GM19043 (cell line): ENCODE data around the gene TOM1L2.
"Not testable (repeated sequence)": the region's sequence is repeated elsewhere in the genome, so short reads cannot be mapped to it uniquely, and the experiment has no call there.

Source experiments
- ATAC-seq: cut with Tn5 transposase; IDR thresholded peaks from one replicate; pipeline ENCODE4 v1.9.1; 2021; ENCODE audit warnings: low read depth; ENCODE audit not compliant: unreplicated experiment

Gene TOM1L2

DNA sequence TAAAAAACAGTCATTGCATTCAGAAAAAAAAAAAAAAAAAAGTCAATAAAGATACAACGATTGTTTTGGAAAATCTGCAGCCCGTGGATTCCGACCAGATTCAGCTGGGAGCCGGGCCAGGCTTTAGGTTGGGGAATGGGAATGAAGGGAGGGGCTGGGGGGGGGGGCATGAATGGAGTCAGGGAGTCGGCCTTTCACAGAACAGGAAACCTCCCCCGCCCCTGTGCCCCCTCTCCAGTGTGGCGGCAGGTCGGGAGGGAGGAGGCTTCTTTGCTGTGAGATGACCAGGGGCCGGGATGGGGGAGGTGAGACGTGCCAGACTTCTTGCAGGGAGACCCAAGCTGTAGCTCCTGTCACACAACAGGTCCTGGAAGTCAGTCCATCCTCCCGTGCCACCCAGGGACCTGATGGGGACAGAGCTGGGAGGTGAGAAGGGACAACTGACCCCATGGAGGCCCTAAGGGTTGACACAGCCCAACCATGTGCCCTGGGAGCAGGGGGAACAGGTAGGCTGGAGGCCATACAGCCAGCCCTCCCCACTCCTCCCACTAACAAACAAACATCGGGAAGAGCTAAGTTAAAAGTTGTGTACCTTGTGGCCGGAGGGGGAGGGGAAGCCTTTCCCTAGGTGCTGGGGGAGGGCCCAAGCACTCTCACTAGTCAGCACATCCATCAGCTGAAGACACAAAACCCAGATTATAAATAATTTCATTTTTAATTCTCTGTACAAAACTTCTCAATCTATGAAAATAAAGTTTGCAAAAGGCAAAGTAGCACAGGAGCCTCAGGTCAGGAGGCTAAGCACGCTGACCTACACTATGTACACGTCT is 160.6 kb downstream of the TOM1L2 start:
- ATAC-seq = no peak

DNA sequence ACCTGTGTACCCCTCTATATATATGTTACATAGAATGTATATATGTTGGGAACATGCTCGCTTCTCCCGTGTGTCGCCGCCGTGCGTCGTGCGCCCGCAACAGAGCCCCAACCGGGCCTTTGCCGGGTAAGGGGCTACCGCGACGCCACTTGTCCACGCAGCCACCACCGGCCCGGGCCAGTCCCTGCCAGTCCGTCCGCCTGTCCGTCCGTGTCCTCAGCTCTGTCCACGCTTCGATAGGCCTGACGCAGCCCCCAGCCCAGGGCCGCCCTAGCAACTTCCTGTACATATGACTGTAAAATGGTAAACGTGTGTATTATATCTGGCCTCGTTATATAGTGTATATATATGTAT is 161.3 kb downstream of the TOM1L2 start:
- ATAC-seq = no peak

DNA sequence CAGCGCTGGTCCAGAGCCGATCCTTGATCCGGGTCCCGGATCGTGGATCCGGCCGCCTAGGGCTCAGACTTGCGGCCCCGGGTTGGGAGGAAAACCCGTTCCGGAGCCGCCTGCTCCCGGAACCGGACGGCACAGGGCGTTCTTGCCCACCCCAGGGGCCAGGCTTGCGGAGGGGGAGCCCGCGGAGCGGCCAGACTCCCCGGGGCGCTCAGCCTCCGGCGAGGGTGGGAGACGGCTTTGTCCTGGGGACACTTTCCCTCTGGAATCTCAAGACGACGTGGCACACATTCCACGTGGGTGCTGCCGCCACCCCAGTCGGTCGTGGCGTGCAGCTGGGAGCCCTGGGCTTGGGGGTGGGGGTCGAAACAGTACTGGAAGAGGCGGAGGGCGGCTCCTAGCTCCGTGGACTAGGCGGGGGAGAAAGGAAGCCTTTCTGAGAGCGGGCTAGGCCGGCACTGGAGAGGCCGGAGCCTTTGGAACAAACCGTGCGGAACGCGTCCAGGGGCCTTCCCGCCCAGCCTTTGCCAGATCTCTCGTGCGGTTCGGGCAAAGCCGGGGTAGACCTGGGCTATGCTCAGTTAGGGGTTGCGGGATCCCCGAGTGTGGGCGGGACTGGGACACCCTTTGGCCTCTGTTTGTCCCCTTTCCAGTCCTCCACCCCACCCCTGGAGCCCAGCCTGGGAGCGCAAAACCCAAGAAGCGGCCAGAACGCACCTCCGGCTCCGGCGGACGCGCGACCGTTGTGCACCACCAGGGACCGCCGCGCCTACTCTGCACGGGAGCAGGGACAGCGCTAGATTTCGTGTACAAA is 161.9 kb downstream of the TOM1L2 start:
- ATAC-seq = no peak

DNA sequence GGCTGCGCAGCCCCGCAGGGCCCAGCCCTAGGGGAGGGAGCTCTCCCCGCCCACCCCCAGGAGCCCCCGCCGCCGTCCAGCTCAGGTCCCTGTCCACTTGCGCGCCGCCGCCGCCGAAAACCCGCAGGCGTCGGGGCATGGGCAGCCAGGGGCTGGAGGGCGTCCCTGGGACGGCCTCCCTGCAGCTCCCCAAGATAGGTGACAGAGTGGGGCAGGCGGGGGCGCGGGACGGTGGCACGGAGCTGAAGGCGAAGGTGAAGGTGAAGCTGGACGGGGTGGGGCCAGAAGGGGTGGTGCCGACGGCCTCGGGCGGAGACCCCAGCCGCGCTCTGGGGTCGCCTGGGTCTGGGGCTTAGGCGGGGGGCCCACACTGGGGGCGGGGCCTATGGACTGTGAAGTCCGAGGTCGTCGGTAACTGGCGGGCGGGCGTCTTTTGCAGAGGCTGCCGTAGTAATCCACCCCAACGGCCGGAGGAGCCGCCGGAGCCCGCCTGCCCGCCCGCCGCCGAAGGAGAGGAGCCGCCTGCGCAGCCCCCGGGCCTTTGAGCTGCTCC is 162.6 kb downstream of the TOM1L2 start:
- no peak for ATAC-seq

DNA sequence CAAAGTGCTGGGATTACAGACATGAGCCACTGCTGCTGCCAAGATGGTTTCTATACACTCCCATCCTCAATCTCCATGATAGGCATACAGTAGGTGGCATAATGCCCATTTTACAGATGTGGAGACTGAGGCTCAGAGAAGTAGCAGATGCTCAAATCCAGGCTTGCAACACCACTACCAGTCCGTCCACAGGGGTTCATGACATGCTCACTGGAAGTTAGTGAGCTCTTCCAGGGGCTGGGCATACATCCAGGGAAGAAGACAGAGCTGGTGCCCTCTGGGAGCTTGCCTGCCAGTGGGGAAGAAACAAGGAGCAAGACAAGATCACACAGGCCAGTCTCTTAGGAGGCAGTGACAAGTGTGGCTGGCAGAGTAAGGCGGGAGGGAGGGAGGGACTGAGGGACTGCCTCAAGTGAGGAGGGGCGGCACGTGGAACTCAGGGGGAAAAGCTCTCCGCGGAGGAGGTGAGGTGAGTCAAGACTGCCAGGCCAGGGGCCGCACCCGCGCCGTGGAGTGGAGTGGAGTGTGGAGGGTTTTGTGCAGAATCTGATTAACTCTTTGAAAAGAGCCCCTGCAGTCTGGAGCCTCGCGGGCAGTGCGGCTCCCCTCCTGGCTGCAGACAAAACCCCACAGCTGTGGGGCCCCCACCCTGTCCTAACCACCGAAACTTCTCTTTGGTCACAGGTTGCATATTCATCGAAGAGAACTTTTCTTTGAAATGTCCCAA is 163.3 kb downstream of the TOM1L2 start:
- peak; percentile 66 for ATAC-seq

DNA sequence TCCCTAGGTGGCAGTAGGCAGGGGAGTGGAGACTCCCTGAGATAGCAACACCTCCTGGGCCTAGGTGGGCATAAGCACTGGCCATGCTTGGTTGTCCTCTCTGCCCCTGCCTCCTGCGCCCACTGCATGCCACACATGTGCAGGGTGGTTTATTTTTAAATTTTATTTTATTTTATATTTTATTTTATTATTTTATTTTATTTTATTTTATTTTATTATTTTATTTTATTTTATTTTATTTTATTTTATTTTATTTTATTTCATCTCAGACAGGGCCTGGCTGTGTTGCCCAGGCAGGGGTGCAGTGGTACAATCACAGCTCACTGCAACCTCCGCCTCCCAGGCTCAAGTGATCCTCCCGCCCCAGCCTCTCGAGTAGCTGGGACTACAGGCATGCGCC is 164.0 kb downstream of the TOM1L2 start:
- not testable (repeated sequence) for ATAC-seq

DNA sequence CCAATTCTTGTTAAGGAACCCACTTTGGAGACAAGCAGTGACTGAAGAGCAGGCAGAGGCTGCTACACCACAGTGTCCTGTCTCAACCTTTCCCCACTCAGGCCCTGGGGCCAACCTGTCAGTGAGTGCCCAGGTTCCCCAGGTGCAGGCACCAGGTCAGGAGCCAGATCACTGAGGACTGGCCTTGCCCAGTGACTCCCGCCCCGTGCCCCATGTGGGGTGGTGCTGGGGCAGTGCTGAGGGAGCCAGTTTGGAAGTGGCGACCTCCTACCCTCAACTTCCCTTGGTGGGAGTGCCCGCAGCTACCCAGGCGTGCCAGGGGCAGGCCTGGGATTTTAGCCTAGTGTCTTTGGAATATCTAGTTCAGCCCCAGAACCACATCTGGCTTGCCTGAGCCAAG is 164.8 kb downstream of the TOM1L2 start:
- no peak for ATAC-seq

DNA sequence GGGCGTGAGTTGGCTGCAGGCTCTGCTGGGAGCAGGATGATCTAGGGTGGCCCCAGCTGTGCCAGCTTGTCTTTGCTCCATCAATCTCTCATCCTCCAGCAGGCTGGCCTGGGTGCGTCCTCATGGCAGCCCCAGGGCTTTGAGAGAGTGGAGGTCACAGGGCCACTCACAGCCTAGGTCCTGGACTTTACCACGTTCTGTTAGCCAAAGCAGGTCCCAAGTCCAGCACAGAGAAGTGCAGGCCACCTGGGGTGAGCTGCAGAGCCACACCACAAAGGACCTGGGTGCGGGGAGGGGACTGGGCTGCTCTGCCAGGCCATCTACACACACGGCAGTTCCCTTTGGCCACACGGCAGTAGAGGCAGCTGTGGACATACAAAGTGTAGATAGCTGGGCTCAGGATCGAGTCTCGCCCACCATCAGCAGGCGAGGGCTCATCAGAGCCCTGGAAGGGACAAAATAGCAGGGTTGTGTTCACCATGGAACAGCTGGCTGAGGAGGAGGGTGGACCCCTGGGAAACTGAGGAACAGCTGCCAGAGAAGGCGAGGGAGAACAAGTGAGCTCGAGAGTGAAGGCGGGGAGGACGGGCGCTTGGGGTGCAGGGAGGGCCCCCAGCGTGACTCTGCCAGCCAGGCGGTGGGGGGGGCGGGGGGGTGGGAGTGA is 165.5 kb downstream of the TOM1L2 start:
- no peak for ATAC-seq

DNA sequence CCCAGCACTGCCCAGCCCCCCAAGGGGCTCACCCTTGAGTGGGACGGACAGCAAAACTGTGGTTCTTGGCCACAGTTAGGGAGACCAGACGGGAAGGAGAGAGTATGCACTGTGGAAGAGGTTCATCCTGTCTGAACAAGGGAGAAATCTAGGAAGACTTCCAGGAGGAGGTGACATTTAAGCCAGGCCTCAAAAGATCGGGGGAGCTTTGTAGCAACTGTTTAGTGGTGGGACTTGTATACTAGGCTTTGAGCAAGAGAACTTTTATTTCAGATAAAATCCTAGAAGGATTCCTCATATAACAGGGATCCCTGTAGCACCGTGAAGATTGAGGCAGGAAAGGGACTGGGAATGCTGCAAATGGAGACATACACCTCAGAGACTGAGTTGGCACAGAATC is 166.2 kb downstream of the TOM1L2 start:
- ATAC-seq = no peak

DNA sequence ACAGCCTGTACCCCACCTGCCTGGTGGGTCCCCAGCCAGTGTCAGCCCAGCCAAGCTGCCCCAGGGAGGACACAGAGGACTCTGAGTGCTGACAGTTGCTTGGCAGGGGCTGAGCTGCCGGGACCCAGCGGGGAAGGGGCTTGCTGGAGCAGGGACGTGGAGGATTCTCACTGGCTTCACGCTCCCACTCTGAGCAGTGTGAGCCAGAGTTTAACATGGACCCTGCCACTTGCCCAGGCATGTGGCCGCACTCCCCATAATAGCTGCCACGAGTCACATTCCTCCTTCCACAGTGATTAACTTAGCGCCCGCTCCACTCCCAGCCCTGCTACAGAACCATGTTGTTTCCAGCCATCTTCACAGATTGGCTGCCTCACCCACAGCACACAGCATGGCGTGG is 166.6 kb downstream of the TOM1L2 start:
- no peak for ATAC-seq

DNA sequence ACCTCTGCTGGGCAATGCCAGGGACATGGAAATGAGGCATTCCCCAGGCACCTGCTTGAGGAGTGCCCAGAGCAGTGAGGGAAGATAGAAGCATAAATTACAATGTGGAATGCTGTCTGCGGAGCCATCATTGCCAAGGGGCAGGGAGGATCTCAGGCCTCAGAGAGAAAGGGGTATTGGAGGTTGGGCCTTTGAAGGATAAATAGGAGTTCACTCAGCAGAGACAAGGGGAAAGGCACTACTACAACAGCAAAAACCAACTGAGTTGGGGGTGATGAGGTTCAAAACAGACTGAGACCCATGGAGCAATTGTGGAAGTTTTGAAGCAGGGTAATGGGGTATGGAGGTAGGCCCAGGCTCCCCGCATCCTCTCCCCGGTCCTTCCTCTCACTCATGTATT is 168.2 kb downstream of the TOM1L2 start:
- no peak for ATAC-seq

DNA sequence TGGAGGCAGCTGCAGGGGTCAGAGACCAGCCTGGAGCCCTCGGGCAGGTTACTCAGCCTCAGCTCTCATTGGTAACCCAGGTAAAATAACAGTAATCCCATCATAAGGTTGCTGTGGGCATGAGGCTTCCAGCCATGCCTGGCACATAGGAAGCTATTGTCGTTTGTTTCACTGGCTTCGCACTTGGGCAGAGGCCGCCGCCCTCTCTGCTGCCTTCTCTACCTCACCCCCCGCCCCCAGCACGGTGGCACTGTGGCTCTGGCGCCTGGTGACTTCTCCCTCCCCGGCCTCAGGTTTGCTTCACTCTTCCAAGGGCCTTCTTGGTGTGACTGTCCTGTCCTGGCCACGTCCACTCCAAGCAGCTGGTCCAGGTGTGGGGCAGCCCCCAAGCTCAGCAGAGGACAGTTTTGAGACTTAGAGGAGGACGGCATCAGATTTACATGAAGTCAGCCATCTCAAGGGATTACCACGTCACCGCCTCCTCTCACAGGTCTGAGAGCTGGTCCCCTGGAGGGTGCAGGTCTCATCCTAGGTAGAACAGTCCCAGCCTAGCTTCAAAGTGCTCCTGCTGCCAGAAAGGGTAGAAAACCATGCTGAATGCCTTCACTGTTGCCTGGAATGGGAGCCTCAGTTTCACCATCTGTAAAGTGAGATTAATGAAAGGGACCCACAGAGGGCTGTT is 170.3 kb downstream of the TOM1L2 start:
- no peak for ATAC-seq

DNA sequence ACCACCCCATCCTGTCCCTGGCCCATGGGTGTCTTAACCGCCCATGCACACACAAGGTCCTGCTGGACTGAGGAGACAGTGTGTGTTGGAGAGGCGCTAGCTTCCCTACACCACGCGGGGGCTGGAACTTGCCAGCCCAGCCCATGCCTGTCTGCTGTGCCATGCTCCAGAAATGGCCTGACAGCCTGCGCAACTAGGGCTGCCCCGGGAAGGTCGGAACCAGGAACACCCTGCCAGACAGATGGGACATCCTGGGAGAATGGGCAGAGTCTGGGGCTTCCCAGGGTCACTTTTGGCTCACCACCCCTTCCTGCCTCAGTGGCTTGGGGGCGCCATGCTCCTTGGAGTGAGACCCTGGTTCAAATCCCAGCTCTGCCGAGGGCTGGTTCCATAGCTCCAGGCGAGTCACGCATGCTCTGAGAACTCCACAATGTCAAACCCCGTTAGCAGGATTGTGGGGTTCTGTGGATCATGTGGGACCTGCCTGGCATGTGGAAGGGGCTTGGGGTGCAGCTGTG is 171.6 kb downstream of the TOM1L2 start:
- ATAC-seq = no peak

DNA sequence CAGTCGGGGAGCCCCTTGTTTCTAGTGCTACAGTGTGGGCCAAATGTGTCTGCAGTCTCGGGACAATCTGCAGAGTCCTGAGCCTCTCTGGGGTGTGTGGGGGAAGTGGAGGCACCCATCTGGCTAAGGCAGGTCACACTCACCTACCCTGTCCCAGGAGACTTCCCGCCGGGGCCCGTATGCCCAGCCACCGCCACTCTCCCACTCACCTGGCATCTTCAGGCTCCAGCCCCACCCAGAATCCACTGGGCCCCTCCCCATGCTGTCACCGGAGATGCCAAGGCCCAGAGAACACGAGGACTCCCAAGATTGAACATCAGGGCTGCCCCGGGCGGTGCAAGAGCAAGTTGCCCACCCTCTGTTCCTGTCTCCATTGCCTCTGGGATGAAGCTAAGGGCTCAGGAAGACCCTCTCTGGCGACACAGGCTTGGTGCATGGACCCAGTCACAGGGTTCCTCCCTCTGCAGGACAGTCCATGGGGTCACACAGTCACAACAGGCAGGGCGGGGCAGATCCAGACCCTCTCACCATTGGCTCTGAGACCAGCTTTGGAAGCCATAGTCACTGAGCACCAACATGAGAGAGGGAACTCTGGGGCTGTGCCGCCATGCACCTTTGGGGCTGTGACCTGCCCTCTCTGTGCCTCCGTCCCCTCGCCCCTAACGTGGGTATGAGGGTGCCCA is 173.5 kb downstream of the TOM1L2 start:
- ATAC-seq = no peak

DNA sequence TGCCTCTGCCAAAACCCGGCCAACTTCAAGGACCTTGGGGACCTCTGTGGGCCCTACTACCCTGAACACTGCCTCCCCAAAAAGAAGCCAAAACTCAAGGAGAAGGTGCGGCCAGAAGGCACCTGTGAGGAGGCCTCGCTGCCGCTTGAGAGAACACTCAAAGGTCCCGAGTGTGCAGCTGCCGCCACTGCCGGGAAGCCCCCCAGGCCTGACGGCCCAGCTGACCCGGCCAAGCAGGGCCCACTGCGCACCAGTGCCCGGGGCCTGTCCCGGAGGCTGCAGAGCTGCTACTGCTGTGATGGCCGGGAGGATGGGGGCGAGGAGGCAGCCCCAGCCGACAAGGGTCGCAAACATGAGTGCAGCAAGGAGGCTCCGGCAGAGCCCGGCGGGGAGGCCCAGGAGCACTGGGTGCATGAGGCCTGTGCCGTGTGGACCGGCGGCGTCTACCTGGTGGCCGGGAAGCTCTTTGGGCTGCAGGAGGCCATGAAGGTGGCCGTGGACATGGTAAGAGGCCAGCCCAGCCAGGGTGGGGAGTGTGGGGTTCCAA is 174.1 kb downstream of the TOM1L2 start:
- ATAC-seq = no peak

DNA sequence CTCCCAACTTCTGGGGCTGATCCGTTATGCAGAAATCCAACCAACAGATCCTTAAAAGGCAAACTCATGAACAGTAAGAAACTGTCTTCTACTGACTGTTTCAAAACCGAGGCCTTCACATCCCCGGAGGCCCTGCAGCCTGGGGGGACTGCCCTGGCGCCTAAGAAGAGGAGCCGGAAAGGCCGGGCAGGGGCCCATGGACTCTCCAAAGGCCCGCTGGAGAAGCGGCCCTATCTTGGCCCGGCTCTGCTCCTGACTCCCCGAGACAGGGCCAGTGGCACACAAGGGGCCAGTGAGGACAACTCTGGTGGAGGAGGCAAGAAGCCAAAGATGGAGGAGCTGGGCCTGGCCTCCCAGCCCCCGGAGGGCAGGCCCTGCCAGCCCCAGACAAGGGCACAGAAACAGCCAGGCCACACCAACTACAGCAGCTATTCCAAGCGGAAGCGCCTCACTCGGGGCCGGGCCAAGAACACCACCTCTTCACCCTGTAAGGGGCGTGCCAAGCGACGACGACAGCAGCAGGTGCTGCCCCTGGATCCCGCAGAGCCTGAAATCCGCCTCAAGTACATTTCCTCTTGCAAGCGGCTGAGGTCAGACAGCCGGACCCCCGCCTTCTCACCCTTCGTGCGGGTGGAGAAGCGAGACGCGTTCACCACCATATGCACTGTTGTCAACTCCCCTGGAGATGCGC is 174.9 kb downstream of the TOM1L2 start:
- ATAC-seq = no peak

DNA sequence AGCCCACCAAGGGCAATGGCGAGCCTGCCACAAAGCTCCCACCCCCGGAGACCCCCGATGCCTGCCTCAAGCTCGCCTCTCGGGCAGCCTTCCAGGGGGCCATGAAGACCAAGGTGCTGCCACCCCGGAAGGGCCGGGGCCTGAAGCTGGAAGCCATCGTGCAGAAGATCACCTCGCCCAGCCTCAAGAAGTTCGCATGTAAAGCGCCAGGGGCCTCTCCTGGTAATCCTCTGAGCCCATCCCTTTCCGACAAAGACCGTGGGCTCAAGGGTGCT is 175.5 kb downstream of the TOM1L2 start:
- ATAC-seq = no peak

DNA sequence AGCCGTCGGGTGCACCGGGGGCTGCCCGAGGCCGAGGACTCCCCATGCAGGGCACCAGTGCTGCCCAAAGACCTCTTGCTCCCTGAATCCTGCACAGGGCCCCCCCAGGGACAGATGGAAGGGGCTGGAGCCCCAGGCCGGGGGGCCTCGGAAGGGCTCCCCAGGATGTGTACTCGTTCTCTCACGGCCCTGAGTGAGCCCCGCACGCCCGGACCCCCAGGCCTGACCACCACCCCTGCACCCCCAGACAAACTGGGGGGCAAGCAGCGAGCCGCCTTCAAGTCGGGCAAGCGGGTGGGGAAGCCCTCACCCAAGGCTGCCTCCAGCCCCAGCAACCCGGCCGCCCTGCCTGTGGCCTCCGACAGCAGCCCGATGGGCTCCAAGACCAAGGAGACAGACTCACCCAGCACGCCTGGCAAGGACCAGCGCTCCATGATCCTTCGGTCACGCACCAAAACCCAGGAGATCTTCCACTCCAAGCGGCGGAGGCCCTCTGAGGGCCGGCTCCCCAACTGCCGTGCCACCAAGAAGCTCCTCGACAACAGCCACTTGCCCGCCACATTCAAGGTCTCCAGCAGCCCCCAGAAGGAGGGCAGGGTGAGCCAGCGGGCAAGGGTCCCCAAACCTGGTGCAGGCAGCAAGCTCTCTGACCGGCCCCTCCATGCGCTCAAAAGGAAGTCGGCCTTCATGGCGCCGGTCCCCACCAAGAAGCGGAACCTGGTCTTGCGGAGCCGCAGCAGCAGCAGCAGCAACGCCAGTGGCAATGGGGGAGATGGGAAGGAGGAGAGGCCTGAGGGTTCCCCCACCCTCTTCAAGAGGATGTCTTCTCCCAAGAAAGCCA is 176.0 kb downstream of the TOM1L2 start:
- no peak for ATAC-seq
